HUDEP-2 (cell line): ENCODE data around the gene XKRX.
A peak's percentile ranks its signal among the peaks of the same experiment; 100 is the strongest.

Experiments used
- DNase-seq, 76 experiments: peaks; one replicate each; lab custom pipeline; 2025; ENCODE audit not compliant: unreplicated experiment in 76 of 76; lab: John Stamatoyannopoulos, UW

XKRX gene

DNA sequence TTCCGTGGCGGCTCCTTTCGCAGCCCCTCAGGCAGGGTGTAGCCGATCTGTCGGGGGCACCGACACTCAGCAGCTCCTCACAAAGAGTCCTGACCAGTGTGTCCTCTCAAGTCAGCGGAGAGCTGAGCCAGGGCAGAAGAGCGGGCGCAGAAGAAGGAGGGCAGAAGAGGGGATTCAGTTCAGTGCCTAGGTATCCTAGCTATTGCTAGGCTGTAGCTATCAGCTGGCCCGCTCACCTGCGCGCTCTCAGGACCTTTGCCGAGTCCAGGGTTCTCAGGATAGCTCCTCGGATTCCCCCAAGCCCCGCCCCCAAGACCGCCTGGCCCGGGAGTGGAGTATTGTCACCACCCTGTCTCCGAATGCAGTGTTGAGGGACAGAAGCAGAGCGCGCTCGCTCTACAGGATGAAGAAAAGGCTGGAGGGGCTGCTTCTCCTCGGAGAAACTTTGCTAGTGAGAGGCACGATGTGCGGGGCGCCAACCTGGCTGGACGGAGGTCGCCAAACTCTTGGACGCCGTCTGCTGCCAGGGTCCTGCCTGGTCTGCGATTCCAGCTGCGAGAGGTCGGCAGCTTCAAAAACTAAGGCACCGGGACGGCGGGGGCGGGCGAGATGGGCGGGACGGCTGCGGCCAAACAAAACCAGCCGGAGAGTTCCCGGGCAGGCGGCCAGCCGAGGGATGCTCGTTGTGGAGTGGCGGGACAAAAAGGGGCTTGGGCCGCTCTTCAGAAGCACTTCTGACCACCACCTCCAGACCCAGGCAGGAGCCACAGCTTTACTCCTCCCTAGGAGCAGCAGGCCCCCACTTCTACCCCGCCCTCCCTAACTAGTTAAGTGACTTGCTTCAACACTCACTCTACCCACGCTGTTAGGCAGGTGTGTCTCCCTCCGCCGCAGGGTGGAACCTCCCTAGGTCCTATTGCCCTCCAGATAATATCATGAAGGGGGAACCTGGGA lies at the start of gene XKRX:
TSS of gene XKRX (minus strand) at position 258 of the 954 bp plus-strand sequence. CDS start 613 bp downstream, outside the sequence.
- peak in 10 of 76 experiments; percentile 0 to 5 (median 2) for DNase-seq

- DNase-seq: no peak
Observed at GRCh38 chrX:100976211-100976610, 47.5 kb upstream of the XKRX start.

DNA sequence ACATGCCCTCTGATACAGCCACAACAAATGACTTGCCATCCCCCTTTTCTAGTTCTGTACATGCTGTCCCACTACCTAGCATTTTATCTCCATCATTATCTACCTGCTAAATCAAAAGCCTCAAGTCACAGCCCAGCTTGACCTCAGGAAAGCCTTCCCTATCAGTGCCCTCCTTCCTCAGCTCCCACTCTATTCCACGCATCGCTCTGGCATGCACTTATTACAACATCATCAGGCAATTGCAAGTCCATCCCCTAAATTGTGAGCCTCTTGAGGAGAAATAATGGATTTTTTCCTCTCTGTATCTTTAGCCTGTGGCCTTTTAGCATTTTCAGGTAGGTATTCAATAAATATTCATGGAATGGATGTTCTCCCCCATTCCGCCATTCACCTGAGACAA lies 46.5 kb upstream of the XKRX start:
- DNase-seq: no peak

DNA sequence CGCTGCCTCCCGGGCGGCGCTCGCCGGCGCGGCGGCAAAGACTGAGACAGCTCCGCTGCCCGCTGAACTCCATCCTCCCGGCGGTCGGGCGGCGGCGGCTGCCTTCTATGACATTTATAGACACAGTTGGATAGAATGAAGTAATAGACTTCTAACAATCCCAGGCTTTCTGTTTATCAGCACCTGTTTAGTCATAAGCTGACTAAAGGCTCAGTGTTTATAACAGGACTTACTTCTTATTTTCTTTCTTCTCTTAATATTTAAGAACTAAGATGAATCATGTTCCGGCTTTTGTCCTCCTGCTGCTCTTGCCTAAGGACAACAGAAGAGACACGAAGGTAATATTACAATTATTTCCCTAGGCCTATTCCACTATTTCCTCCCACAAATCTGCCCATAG lies 44.7 kb upstream of the XKRX start:
- DNase-seq: no peak

DNA sequence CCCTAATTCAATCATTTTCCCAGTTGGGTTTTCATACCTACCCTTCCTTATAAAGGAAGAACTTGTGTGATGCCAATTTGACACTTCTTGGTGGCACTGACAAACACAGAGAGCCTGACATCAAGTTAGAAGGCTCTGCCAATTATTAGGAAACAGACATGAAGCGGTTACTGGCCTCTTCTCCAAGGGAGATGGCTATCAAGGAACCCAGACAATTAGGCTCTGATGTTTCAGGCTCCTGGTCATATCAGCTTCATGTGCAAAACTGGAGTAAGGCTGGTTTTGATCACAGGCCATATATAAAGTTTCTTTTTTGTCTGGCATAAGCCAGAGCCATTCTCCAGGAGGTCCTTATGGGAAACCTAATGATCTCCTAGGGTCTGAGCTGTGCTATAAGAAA lies 41.2 kb upstream of the XKRX start:
- peak in 1 of 76 experiments; percentile 1 for DNase-seq

DNA sequence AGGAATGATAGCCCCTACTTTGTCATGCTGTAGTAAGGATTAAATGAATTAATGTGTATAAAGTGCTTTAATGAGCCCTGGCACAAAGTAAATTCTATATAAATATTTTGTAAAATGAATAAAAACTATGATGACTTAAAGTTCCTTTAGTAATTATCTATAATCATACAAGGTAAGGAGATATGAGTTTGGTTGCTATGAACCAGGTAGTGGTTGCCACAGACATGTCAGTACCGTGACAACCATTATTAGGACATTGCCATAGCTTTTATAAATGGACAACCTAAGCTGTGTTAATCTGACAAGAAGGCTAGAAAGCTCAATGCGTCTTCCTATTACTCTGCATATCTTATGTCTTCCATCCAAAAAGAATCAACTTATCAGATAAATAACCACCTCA lies 40.7 kb upstream of the XKRX start, which contains the start of gene ARL13A:
TSS of gene ARL13A (plus strand) at position 301 of the 400 bp plus-strand sequence. CDS start 3,982 bp downstream, outside the sequence.
- no peak for DNase-seq

- DNase-seq: no peak
Observed at GRCh38 chrX:100964362-100964761, 35.6 kb upstream of the XKRX start.

DNA sequence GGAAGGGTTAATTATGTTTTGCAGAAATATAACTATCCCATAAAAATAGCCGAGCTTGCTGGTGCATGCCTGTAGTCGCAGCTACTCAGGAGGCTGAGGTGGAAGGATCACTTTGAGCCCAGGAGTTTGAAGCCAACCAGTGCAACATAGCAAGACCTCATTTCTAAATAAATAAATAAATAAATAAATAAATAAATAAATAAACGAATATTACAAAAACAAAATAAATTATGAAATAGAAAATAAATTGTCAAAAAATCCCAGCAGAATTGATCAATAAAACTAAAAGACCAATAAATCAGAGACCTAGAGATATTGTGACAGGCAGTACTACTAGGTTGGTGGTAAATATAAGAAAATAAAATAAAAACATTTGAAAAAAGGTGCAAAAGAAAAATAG lies 34.1 kb upstream of the XKRX start:
- DNase-seq: no peak

DNA sequence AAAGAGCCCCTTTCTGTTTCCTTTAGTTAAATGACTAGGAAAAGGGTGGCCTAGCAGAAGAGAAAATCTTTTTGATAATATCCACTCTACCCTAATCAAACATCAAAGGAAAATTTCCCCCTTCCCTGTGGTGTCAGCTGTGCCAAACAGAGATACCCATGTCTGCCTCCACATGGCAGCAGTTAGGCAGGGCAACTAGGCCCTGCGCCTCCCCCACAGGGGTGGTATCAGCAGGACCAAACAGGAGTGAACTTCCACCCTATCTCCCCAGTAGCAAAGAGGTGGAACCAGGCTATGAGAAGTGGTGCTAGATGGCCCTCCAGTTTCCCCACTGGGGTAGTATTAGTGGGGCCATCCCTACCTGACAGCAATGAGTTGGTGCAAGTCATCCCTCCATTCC lies 19.8 kb upstream of the XKRX start:
- DNase-seq: no peak

- no peak for DNase-seq
Observed at GRCh38 chrX:100946299-100946927, 17.7 kb upstream of the XKRX start.

- DNase-seq: no peak
Observed at GRCh38 chrX:100944601-100945000, 15.9 kb upstream of the XKRX start.

- DNase-seq: no peak
Observed at GRCh38 chrX:100939333-100939732, 10.6 kb upstream of the XKRX start.

DNA sequence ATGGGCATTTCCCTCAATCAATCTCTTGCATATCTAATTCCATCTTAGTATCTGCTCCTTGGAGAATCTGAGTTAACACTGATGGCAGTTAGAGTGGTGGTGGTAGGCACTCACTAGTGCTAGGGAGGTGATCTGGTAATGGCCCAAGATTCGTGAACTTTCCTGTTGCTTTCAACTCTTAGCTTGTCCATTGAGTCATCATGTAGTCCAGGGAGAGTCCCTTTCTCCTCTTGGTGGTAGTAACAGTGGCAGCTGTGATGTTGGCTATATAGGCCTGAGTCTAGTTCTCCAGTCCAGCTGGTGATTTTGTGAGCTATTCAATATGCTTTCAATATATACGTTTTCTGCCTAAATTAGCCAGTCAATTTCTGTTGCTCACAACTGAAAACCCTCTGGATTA lies 7.0 kb upstream of the XKRX start:
- no peak for DNase-seq

GRCh38 chrX:100931925-100932285 lies 3.2 kb upstream of the XKRX start:
- no peak for DNase-seq

DNA sequence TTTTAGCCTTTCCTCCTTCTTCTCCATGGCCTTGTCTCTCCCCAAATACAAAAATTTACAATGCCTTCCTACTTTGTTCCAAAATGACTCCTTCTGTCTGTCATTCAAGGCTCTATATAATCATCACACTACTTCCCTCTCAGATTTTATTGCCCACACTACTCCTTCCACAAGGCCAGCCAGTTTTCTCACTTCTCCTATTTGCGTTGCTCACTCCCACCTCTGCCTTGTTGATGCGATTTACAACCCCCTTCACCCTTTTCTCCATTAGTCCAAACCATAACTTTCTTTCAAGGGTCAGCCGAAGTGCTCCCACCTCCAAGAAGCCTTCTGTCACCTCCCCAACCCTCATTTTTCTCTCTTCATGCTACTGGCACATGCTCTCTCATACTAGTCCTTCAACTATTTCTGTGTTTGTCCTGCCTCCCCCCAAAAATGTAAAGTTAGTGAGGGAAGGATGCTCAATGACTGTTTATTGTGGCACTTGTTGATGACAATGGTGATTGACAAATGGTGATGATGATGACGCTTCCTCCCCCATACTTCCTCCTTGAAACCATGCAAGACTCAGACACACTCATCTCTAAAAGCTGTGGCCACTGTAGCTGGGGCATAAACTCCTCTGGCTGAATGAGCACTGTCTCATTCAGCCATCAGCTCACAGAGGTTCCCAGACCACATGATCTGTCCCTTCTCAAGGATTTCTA lies 2.7 kb upstream of the XKRX start:
- DNase-seq: no peak

GRCh38 chrX:100926453-100926852 lies 2.3 kb downstream of the XKRX start:
- no peak for DNase-seq

- no peak for DNase-seq
Observed at GRCh38 chrX:100924375-100924774, 4.3 kb downstream of the XKRX start.

DNA sequence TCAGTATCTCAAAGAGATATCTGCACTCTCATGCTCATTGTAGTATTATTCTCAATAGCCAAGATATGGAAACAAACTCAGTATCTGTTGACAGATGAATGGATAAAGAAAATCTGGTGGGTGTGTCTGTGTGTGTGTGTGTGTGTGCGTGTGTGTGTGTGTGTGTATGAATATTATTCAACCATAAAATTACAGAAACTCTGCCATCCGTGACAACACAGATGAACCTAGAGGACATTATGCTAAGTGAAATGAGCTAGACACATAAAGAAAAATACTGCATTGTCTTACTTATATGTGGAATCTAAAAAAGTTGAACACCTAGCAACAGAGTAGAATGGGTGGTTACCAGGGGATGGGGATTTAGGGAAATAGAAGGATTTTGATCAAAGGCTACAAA lies 13.2 kb downstream of the XKRX start:
- DNase-seq: no peak

DNA sequence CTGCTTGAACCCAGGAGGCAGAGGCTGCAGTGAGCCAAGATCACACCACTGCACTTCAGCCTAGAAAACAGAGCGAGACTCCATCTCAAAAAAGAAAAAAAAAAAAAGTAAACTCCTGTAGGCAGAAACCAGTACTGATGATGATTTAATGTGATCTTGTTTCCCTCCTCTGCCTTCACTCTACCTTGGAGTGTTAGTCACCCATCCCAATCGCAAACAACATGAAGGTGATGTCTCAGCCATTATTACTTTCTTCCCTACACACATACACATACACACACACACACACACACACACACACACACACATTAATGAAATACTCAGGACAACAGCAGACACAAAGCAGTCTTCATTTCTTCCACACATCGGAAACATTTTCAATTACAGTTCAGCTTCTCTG lies 15.6 kb downstream of the XKRX start:
- DNase-seq: no peak

DNA sequence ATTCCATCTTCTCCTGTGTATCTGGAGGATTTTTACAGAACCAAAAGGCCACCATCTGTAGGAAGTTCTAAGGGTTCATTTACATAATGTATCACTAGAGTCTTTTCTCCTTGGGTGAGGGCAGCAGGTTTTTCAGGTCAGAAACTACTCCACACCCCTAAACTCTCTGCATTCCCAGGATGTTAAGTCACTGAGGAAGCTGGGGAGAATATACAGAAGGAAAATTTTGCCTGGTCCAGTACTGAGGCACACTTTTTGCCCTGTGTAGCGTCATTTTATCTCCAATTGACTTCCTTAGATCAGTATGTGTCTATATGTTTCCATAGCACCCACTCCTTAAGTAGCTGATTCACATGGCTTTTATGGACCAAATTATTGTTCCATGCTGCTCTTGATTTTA lies 17.0 kb downstream of the XKRX start:
- DNase-seq: no peak

- no peak for DNase-seq
Observed at GRCh38 chrX:100905620-100906019, 23.1 kb downstream of the XKRX start.
